Activated CD4-positive, alpha-beta memory T cell treated with anti-CD3 and anti-CD28 coated beads, Interleukin-2, amount 10 ng/mL, durations not matched to agents 7 days and 5 days (primary cell): ENCODE results near the gene KCTD14. TPM values are rescaled to one million over a fixed set of nuclear protein-coding genes. Genes with fewer than 3 reads are reported as not detected.
"Not testable (repeated sequence)": the region's sequence is repeated elsewhere in the genome, so short reads cannot be mapped to it uniquely, and the experiment has no call there.

ENCODE experiments used
- CTCF ChIA-PET: fragments of 350-600 bp; sonication (Branson Sonifier 250); formaldehyde crosslinking; loops from one replicate; lab custom pipeline; 2021; ENCODE audit warnings: antibody characterized with exemption, inconsistent platforms; lab: Charles Lee
- POLR2A ChIA-PET: fragments of 350-600 bp; sonication (Branson Sonifier 250); formaldehyde crosslinking; loops from one replicate; lab custom pipeline; 2021; ENCODE audit warnings: antibody characterized with exemption; lab: Charles Lee
- DNase-seq: peaks from one replicate; pipeline ENCODE4 v3.0.0-alpha.2; 2020
- H3K27ac Mint-ChIP-seq: one replicate; pipeline ENCODE4 v1.8.0; 2021; ENCODE audit warnings: mild to moderate bottlenecking, mixed read lengths
- H3K27me3 Mint-ChIP-seq: one replicate; pipeline ENCODE4 v1.8.0; 2021; ENCODE audit warnings: mixed read lengths
- H3K36me3 Mint-ChIP-seq: one replicate; pipeline ENCODE4 v1.8.0; 2021; ENCODE audit warnings: low read depth, mixed read lengths
- H3K4me1 Mint-ChIP-seq: one replicate; pipeline ENCODE4 v1.8.0; 2021; ENCODE audit warnings: mixed read lengths
- H3K4me3 Mint-ChIP-seq: one replicate; pipeline ENCODE4 v1.8.0; 2021; ENCODE audit warnings: mild to moderate bottlenecking, mixed read lengths
- H3K9me3 Mint-ChIP-seq: one replicate; pipeline ENCODE4 v1.8.0; 2021; ENCODE audit warnings: mixed read lengths
- total RNA-seq, 2 experiments: library from RNA; stranded (reverse); gene quantifications; one replicate each; pipeline ENCODE4 v1.2.3, GENCODE V29; 2021

KCTD14 gene
- total RNA-seq, 2 experiments from 2014 or later, result 0.15 to 0.45 TPM

- POLR2A ChIA-PET, result no interaction called here
- H3K9me3 Mint-ChIP-seq, result no peaks in the 10 kb centered on the region
- H3K27ac Mint-ChIP-seq, result no peak overlapping the region
- H3K27me3 Mint-ChIP-seq, result no peaks in the 10 kb centered on the region
- CTCF ChIA-PET, result no interaction called here
- H3K36me3 Mint-ChIP-seq, result no peaks in the 10 kb centered on the region
- H3K4me1 Mint-ChIP-seq, result no peaks in the 10 kb centered on the region
- no peak overlapping the region for H3K4me3 Mint-ChIP-seq
- no peak for DNase-seq
These were observed 10.0 kb upstream of the KCTD14 start for GRCh38 chr11:78033040-78033439.

- H3K36me3 Mint-ChIP-seq, result no peaks in the 10 kb centered on the region
- no peaks in the 10 kb centered on the region for H3K9me3 Mint-ChIP-seq
- CTCF ChIA-PET, result interaction anchor here (0.6 kb wide), 2 partner anchors 246 to 613 kb away, joined by 3 to 4 read pairs; no protein-coding TSS in a partner anchor
- no peak for DNase-seq
- no peaks in the 10 kb centered on the region for H3K4me1 Mint-ChIP-seq
- H3K27me3 Mint-ChIP-seq, result no peaks in the 10 kb centered on the region
- POLR2A ChIA-PET, result no interaction called here
- no peak overlapping the region for H3K27ac Mint-ChIP-seq
- H3K4me3 Mint-ChIP-seq, result no peak overlapping the region
These were observed 9.0 kb upstream of the KCTD14 start for GRCh38 chr11:78032090-78032489.

GRCh38 chr11:78031629-78032028, 8.6 kb upstream of the KCTD14 start:
- Mint-ChIP-seq H3K4me1 (no peaks in the 10 kb centered on the region), H3K4me3 (no peak overlapping the region), H3K36me3 (no peaks in the 10 kb centered on the region), H3K9me3 (no peaks in the 10 kb centered on the region), H3K27ac (no peak overlapping the region), H3K27me3 (no peaks in the 10 kb centered on the region)
- ChIA-PET POLR2A (no interaction called here), CTCF (interaction anchor here (1.3 kb wide), 1 partner anchor 12 kb away, joined by 3 read pairs; no protein-coding TSS in a partner anchor)
- DNase-seq, result no peak

- ChIA-PET CTCF (interaction anchor here (0.9 to 1.3 kb wide), 2 partner anchors 13 to 15 kb away, joined by 3 to 5 read pairs; no protein-coding TSS in a partner anchor), POLR2A (no interaction called here)
- no peaks in the 10 kb centered on the region for H3K27me3 Mint-ChIP-seq
- H3K4me1 Mint-ChIP-seq, result no peaks in the 10 kb centered on the region
- no peak overlapping the region for H3K4me3 Mint-ChIP-seq
- DNase-seq, result no peak
- no peak overlapping the region for H3K27ac Mint-ChIP-seq
- H3K9me3 Mint-ChIP-seq, result no peaks in the 10 kb centered on the region
- H3K36me3 Mint-ChIP-seq, result no peaks in the 10 kb centered on the region
These were observed 7.6 kb upstream of the KCTD14 start for GRCh38 chr11:78030429-78031325.

GRCh38 chr11:78028423-78028822, 5.3 kb upstream of the KCTD14 start:
- H3K36me3 Mint-ChIP-seq, POLR2A ChIA-PET, H3K4me3 Mint-ChIP-seq, H3K27me3 Mint-ChIP-seq, H3K4me1 Mint-ChIP-seq, H3K27ac Mint-ChIP-seq, CTCF ChIA-PET, H3K9me3 Mint-ChIP-seq, DNase-seq: not testable (repeated sequence)

GRCh38 chr11:78027759-78028158, 4.7 kb upstream of the KCTD14 start:
- no peaks in the 10 kb centered on the region for H3K36me3 Mint-ChIP-seq
- ChIA-PET POLR2A (no interaction called here), CTCF (no interaction called here)
- H3K27me3 Mint-ChIP-seq, result peaks cover 1% of the 10 kb centered on the region
- no peaks in the 10 kb centered on the region for H3K9me3 Mint-ChIP-seq
- peaks cover 2% of the 10 kb centered on the region for H3K4me1 Mint-ChIP-seq
- H3K4me3 Mint-ChIP-seq, result no peak overlapping the region
- H3K27ac Mint-ChIP-seq, result no peak overlapping the region
- no peak for DNase-seq

- Mint-ChIP-seq H3K27ac (no peak overlapping the region), H3K36me3 (no peaks in the 10 kb centered on the region), H3K4me3 (no peak overlapping the region), H3K9me3 (no peaks in the 10 kb centered on the region), H3K4me1 (peaks cover 4% of the 10 kb centered on the region), H3K27me3 (peaks cover 11% of the 10 kb centered on the region)
- POLR2A ChIA-PET, result no interaction called here
- DNase-seq, result no peak
- CTCF ChIA-PET, result no interaction called here
These were observed 2.3 kb upstream of the KCTD14 start for GRCh38 chr11:78025378-78025777.

- H3K27ac Mint-ChIP-seq, result no peak overlapping the region
- H3K27me3 Mint-ChIP-seq, result peaks cover 11% of the 10 kb centered on the region
- POLR2A ChIA-PET, result no interaction called here
- H3K36me3 Mint-ChIP-seq, result no peaks in the 10 kb centered on the region
- no peaks in the 10 kb centered on the region for H3K9me3 Mint-ChIP-seq
- no peak for DNase-seq
- H3K4me1 Mint-ChIP-seq, result peaks cover 4% of the 10 kb centered on the region
- CTCF ChIA-PET, result no interaction called here
- H3K4me3 Mint-ChIP-seq, result no peak overlapping the region
These were observed 350 bp upstream of the KCTD14 start for GRCh38 chr11:78023426-78023825.

- Mint-ChIP-seq H3K36me3 (no peaks in the 10 kb centered on the region), H3K9me3 (no peaks in the 10 kb centered on the region), H3K4me1 (peaks cover 4% of the 10 kb centered on the region), H3K4me3 (no peak overlapping the region), H3K27me3 (peaks cover 11% of the 10 kb centered on the region), H3K27ac (no peak overlapping the region)
- ChIA-PET POLR2A (no interaction called here), CTCF (interaction anchor here (4.1 kb wide), 1 partner anchor 25 kb away, joined by 12 read pairs; no protein-coding TSS in a partner anchor)
- DNase-seq, result no peak
These were observed 1.5 kb downstream of the KCTD14 start for GRCh38 chr11:78021611-78022010.

- ChIA-PET POLR2A (no interaction called here), CTCF (interaction anchor here (1.0 to 4.1 kb wide), 2 partner anchors 21 to 26 kb away, joined by 3 to 12 read pairs; no protein-coding TSS in a partner anchor)
- H3K36me3 Mint-ChIP-seq, result no peaks in the 10 kb centered on the region
- no peak for DNase-seq
- H3K9me3 Mint-ChIP-seq, result no peaks in the 10 kb centered on the region
- peaks cover 11% of the 10 kb centered on the region for H3K27me3 Mint-ChIP-seq
- H3K4me3 Mint-ChIP-seq, result no peak overlapping the region
- peaks cover 4% of the 10 kb centered on the region for H3K4me1 Mint-ChIP-seq
- H3K27ac Mint-ChIP-seq, result no peak overlapping the region
These were observed 2.8 kb downstream of the KCTD14 start for GRCh38 chr11:78020246-78020645.

GRCh38 chr11:78019808-78020207, 3.3 kb downstream of the KCTD14 start:
- POLR2A ChIA-PET, result no interaction called here
- no peak for DNase-seq
- Mint-ChIP-seq H3K27me3 (peaks cover 11% of the 10 kb centered on the region), H3K4me3 (no peak overlapping the region), H3K9me3 (no peaks in the 10 kb centered on the region), H3K27ac (no peak overlapping the region), H3K4me1 (peaks cover 4% of the 10 kb centered on the region), H3K36me3 (no peaks in the 10 kb centered on the region)
- CTCF ChIA-PET, result interaction anchor here (1.0 to 4.1 kb wide), 2 partner anchors 20 to 26 kb away, joined by 3 to 12 read pairs; no protein-coding TSS in a partner anchor

GRCh38 chr11:78015878-78016277, 7.2 kb downstream of the KCTD14 start:
- Mint-ChIP-seq H3K27me3 (peaks cover 3% of the 10 kb centered on the region), H3K27ac (no peak overlapping the region), H3K4me1 (no peaks in the 10 kb centered on the region), H3K4me3 (no peak overlapping the region), H3K9me3 (no peaks in the 10 kb centered on the region), H3K36me3 (no peaks in the 10 kb centered on the region)
- POLR2A ChIA-PET, result no interaction called here
- CTCF ChIA-PET, result no interaction called here
- DNase-seq, result no peak

- POLR2A ChIA-PET, H3K36me3 Mint-ChIP-seq, H3K9me3 Mint-ChIP-seq, CTCF ChIA-PET, DNase-seq, H3K27ac Mint-ChIP-seq, H3K4me3 Mint-ChIP-seq, H3K4me1 Mint-ChIP-seq, H3K27me3 Mint-ChIP-seq: not testable (repeated sequence)
These were observed 8.0 kb downstream of the KCTD14 start for GRCh38 chr11:78014937-78015520.
